Thyroid gland (tissue), 4 donors: ENCODE data around the gene COL6A3.

ENCODE experiments used
- POLR2A ChIP-seq, 2 donors: fragments of 450-650 bp; IDR thresholded peaks; one replicate each; pipeline ENCODE4 v1.6.1; 2017; ENCODE audit warnings: antibody characterized with exemption in 2 of 2, mild to moderate bottlenecking in 2 of 2, moderate library complexity in 1 of 2
- TF ChIP-seq, protein P1 (sequence below), 6 experiments: fragments of 200-600 bp in 3 of 6; fragments of 450-650 bp in 3 of 6; sonication (generic) in 3 of 6; IDR thresholded peaks; one replicate each; pipeline ENCODE4 v1.5.1; 2016 to 2019; ENCODE audit warnings: antibody characterized with exemption in 6 of 6, mild to moderate bottlenecking in 2 of 6, inconsistent platforms in 1 of 6, moderate library complexity in 1 of 6

DNA sequence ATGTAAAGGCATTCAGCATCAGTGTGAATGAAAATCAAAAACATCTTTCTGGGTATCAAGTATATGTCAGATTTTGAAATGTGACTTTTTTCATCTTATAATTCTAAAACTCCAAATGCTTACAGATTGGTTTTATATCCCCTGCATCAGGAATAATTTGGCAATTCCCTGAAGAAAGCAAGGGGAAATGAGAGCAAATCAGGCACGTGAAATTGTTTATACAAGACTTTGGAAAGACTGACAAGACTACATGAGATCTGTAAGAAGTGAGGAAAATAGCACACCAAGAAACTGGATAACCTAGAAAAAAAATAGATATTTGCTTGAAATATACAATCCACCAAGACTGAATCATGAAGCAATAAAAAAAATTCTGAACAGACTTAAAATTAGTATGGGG lies 13.8 kb downstream of the COL6A3 start:
- TF ChIP-seq, protein P1, sequence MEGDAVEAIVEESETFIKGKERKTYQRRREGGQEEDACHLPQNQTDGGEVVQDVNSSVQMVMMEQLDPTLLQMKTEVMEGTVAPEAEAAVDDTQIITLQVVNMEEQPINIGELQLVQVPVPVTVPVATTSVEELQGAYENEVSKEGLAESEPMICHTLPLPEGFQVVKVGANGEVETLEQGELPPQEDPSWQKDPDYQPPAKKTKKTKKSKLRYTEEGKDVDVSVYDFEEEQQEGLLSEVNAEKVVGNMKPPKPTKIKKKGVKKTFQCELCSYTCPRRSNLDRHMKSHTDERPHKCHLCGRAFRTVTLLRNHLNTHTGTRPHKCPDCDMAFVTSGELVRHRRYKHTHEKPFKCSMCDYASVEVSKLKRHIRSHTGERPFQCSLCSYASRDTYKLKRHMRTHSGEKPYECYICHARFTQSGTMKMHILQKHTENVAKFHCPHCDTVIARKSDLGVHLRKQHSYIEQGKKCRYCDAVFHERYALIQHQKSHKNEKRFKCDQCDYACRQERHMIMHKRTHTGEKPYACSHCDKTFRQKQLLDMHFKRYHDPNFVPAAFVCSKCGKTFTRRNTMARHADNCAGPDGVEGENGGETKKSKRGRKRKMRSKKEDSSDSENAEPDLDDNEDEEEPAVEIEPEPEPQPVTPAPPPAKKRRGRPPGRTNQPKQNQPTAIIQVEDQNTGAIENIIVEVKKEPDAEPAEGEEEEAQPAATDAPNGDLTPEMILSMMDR (IDR thresholded peaks at IDR 0.05), result no peak
- TF ChIP-seq POLR2A (IDR thresholded peaks at IDR 0.05), result no peak
